K562 (cell line): ENCODE results near the gene C2CD2L. TPM values are rescaled to one million over a fixed set of nuclear protein-coding genes. Genes with fewer than 3 reads are reported as not detected.

Experiments used
- ATAC-seq: fragments of 200-7000 bp; cut with Tn5 transposase; 3 replicates; pipeline ENCODE4 v1.9.1; 2020; ENCODE audit warnings: moderate library complexity
- BruUV-seq: library from RNA; stranded (reverse); fragments of 400-500 nt; replicated peaks from 2 replicates; lab custom pipeline; 2021; lab: Mats Ljungman, UMichigan
- CTCF ChIA-PET: fragments of 300-600 bp; formaldehyde crosslinking; extraction: SDS; loops from one replicate; lab custom pipeline; 2021; ENCODE audit warnings: low intra/inter-chr PET ratio; lab: Yijun Ruan, JAX
- POLR2A ChIA-PET: fragments of 300-600, 350-650 bp; sonication (Branson Sonifier 250); formaldehyde crosslinking; extraction: SDS; loops from one replicate; lab custom pipeline; 2021; ENCODE audit warnings: antibody characterized with exemption, inconsistent platforms; lab: Yijun Ruan, JAX
- DNase-seq, 4 experiments: peaks; one replicate each; pipeline versions ENCODE4 v3.0.0 to v3.0.0-alpha.2; 2011 to 2018; ENCODE audit warnings: low spot score in 3 of 4, mixed read lengths in 3 of 4; ENCODE audit errors: extremely low read depth in 1 of 4
- FAIRE-seq: peaks from 2 replicates; lab custom pipeline; 2011; peaks lifted over from hg19 to GRCh38; lab: Jason Lieb, UNC
- H2AFZ ChIP-seq: 2 replicates; pipeline ENCODE4 v1.6.0; 2011; ENCODE audit warnings: low read depth, low read length, control low read depth, inconsistent platforms
- H3K27ac ChIP-seq: fragments of 200-600 bp; 3 replicates; pipeline ENCODE4 v1.8.0; 2011; ENCODE audit warnings: low read depth, mild to moderate bottlenecking, control low read depth, inconsistent platforms, low read length, moderate library complexity, mixed read lengths; ENCODE audit errors: extremely low read depth
- H3K27me3 ChIP-seq, 2 experiments: fragments of 300-600 bp in 1 of 2; 2 replicates in 1 of 2; 3 replicates in 1 of 2; pipeline versions ENCODE4 v1.6.0 to v1.8.0; 2011; ENCODE audit warnings: inconsistent platforms in 2 of 2, low read length in 2 of 2, mild to moderate bottlenecking in 1 of 2, mixed read lengths in 1 of 2, moderate library complexity in 1 of 2; ENCODE audit not compliant: control insufficient read depth in 2 of 2, insufficient read depth in 2 of 2
- H3K36me3 ChIP-seq: fragments of 300-600 bp; 3 replicates; pipeline ENCODE4 v1.8.0; 2011; ENCODE audit warnings: mild to moderate bottlenecking, low read length, inconsistent platforms; ENCODE audit not compliant: control insufficient read depth, insufficient read depth
- H3K4me1 ChIP-seq, 2 experiments: fragments of 200-600 bp in 1 of 2; replicated peaks in 1 of 2; 2 replicates in 1 of 2; 3 replicates in 1 of 2; pipeline versions ENCODE4 v1.5.1 to v1.8.0; 2011; ENCODE audit warnings: inconsistent platforms in 2 of 2, low read length in 2 of 2, mild to moderate bottlenecking in 1 of 2, mixed read lengths in 1 of 2, moderate library complexity in 1 of 2; ENCODE audit not compliant: control insufficient read depth in 2 of 2, insufficient read depth in 2 of 2
- H3K4me2 ChIP-seq: 2 replicates; pipeline ENCODE4 v1.6.1; 2011; ENCODE audit warnings: low read length, control low read depth, inconsistent platforms, mixed read lengths; ENCODE audit not compliant: insufficient read depth
- H3K4me3 ChIP-seq: fragments of 200-600 bp; sonication (generic), shearing (Covaris generic); 2 replicates; pipeline ENCODE4 v1.5.1; 2016; ENCODE audit warnings: control low read depth, inconsistent platforms
- H3K79me2 ChIP-seq: fragments of 200-600 bp; 3 replicates; pipeline ENCODE4 v1.8.0; 2011; ENCODE audit warnings: low read length, inconsistent platforms; ENCODE audit not compliant: control insufficient read depth, insufficient read depth
- H3K9ac ChIP-seq, 2 experiments: 2 replicates each; pipeline versions ENCODE4 v1.6.0 to v1.6.1; 2011; ENCODE audit warnings: low read depth in 2 of 2, low read length in 2 of 2, control low read depth in 1 of 2, inconsistent platforms in 1 of 2, mild to moderate bottlenecking in 1 of 2, mixed read lengths in 1 of 2; ENCODE audit not compliant: insufficient read depth in 1 of 2
- H3K9me1 ChIP-seq: one replicate; pipeline ENCODE4 v1.6.0; 2011; ENCODE audit warnings: inconsistent platforms, mild to moderate bottlenecking, low read length, moderate library complexity; ENCODE audit not compliant: control insufficient read depth, insufficient read depth
- H3K9me3 ChIP-seq: replicated peaks from 2 replicates; pipeline ENCODE4 v1.5.1; 2011; ENCODE audit warnings: low read depth, low read length, inconsistent platforms; ENCODE audit not compliant: control insufficient read depth, insufficient read depth
- H4K20me1 ChIP-seq: replicated peaks from 2 replicates; pipeline ENCODE4 v1.6.1; 2011; ENCODE audit warnings: low read length, inconsistent platforms, mixed read lengths; ENCODE audit not compliant: control insufficient read depth, insufficient read depth
- BRF1 ChIP-seq: IDR thresholded peaks from 3 replicates; pipeline ENCODE4 v1.6.1; 2011; ENCODE audit warnings: borderline replicate concordance, mild to moderate bottlenecking; ENCODE audit not compliant: insufficient read length; ENCODE audit errors: extremely low read depth
- DMBX1 ChIP-seq: fragments of 250-450 bp; sonication (Bioruptor Pico); IDR thresholded peaks from 2 replicates; pipeline ENCODE4 v1.8.0; 2022; ENCODE audit warnings: inconsistent platforms, mild to moderate bottlenecking, moderate library complexity, borderline replicate concordance
- ELF2 ChIP-seq: fragments of 250-450 bp; sonication (Bioruptor Pico); IDR thresholded peaks from 2 replicates; pipeline ENCODE4 v1.5.0; 2021; ENCODE audit warnings: mild to moderate bottlenecking
- MEF2A ChIP-seq: IDR thresholded peaks from 2 replicates; pipeline ENCODE4 v1.6.1; 2011; ENCODE audit warnings: low read depth, mild to moderate bottlenecking, low read length, moderate library complexity; ENCODE audit not compliant: control insufficient read depth
- PYGO2 ChIP-seq: fragments of 450-650 bp; IDR thresholded peaks from 2 replicates; pipeline ENCODE4 v1.6.1; 2016; ENCODE audit warnings: mild to moderate bottlenecking, missing genetic modification characterization, moderate library complexity, missing compliant biosample characterization
- U2AF2 ChIP-seq: fragments of 200-400 bp; formaldehyde crosslinking; optimal IDR thresholded peaks from 2 replicates; pipeline ENCODE3; 2017; ENCODE audit warnings: low read depth, mild to moderate bottlenecking, low read length
- WGBS: fragments of 100-300 bp; shearing (Covaris generic); methylation state at CpG from one replicate; pipeline ENCODE4 v1.1.6; 2016; ENCODE audit warnings: low coverage, mixed read lengths; ENCODE audit not compliant: insufficient coverage; ENCODE audit errors: missing lambda C conversion rate; 5-methylcytosine and 5-hydroxymethylcytosine counted together
- in situ Hi-C: fragments of 300-500 bp; cut with MboI; formaldehyde crosslinking; loops from 4 replicates; pipeline ENCODE4 v1.15.0; 2018; ENCODE audit warnings: inconsistent platforms, mixed read lengths
- intact Hi-C: fragments of 100-400 bp; cut with micrococcal nuclease; formaldehyde crosslinking; loops from 2 replicates; pipeline ENCODE4 v1.14.2; 2022
- polyA plus RNA-seq, 8 experiments: library from polyadenylated mRNA; depleted of rRNA in 4 of 8; stranded (reverse) in 5 of 8; unstranded in 3 of 8; fragments of >200 nt; fragmentation: Nextera tagmentation in 2 of 8; fragmentation: Illumina TruSeq in 1 of 8; extraction: Ambion mirVana in 2 of 8; extraction: Trizol in 1 of 8; gene quantifications; 2 replicates each; pipeline versions ENCODE4 v1.2.1 to v1.2.3, GENCODE V29; 2011 to 2014; ENCODE audit warnings: inconsistent platforms in 1 of 8, missing spikeins in 1 of 8
- total RNA-seq, 7 experiments: library from RNA; depleted of rRNA in 6 of 7; stranded (reverse); fragments of >200 nt in 6 of 7; fragmentation: Illumina TruSeq in 2 of 7; extraction: Trizol in 2 of 7; gene quantifications; 2 replicates each; pipeline versions ENCODE4 v1.2.1 to v1.2.3, GENCODE V29; 2011 to 2021; ENCODE audit warnings: low replicate concordance in 1 of 7
- TF ChIP-seq, protein P1 (sequence below): fragments of 450-650 bp; formaldehyde crosslinking; IDR thresholded peaks from 2 replicates; pipeline ENCODE4 v1.4.0; 2020; ENCODE audit warnings: mild to moderate bottlenecking, moderate library complexity
- TF ChIP-seq, protein P2 (sequence below): fragments of 450-650 bp; IDR thresholded peaks from 2 replicates; pipeline ENCODE4 v1.6.1; 2016; ENCODE audit warnings: borderline replicate concordance
- TF ChIP-seq, protein P3 (sequence below): IDR thresholded peaks from 2 replicates; pipeline ENCODE4 v1.6.1; 2011; ENCODE audit not compliant: insufficient read length; ENCODE audit errors: extremely low read depth

The C2CD2L gene
- total and polyA plus RNA-seq, 9 of the 15 experiments (the other 6 are each of a cell fraction or from before 2014, with no cell fraction given) = 0.66 to 41.2 (median 14.8) TPM

DNA sequence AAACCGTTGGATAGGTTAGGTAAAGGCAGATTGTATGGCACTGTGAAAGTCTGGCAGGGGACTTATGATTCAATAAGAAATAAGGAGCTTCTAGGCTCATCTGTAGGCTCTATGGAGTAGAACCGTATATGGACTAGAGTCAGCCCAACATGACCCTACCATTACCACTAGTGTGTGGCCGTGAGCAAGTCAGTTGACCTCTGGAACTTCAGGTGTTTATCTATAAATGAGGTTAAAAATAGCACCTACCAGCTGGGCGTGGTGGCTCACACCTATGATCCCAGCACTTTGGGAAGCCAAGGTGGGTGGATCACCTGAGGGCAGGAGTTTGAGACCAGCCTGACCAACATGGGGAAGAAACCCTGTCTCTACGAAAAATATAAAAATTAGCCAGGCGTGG, 18.7 kb downstream of the C2CD2L start:
- in situ Hi-C loops (no loop called here), intact Hi-C loops (no loop called here)
- no peak overlapping the region for H3K4me2 ChIP-seq
- no peak for ATAC-seq
- no TSS peak for BruUV-seq
- POLR2A ChIA-PET = interaction anchor here (1.2 to 1.5 kb wide), 2 partner anchors 19 to 31 kb away, joined by 5 read pairs; partner anchors contain the start of gene C2CD2L
- peaks cover 20% of the 10 kb centered on the region for H3K79me2 ChIP-seq
- H3K27ac ChIP-seq = no peak overlapping the region
- no peak overlapping the region for H3K4me3 ChIP-seq
- CTCF ChIA-PET = no interaction called here
- H3K27me3 ChIP-seq = no peaks in the 10 kb centered on the region
- no peak overlapping the region for H2AFZ ChIP-seq
- no peaks in the 10 kb centered on the region for H4K20me1 ChIP-seq
- TF ChIP-seq U2AF2 = no peak
- 0 out of 2 replicates have a peak, but pooled peaks have one; percentile 55 for TF ChIP-seq MEF2A
- TF ChIP-seq, all 486 proteins: peak for 1
- FAIRE-seq (no peak), DNase-seq (peak in 1 of 4 experiments; percentile 19)
- Histone ChIP-seq H3K4me1 (peaks cover 5 to 12% of the 10 kb centered on the region in 2 experiments; a peak in 4 of 5 replicates), H3K9ac (no peak overlapping the region), H3K9me3 (no peaks in the 10 kb centered on the region), H3K9me1 (no peaks in the 10 kb centered on the region), H3K36me3 (peaks cover 28% of the 10 kb centered on the region; the same call in 1 of the 3 replicates)
- 60% methylated on average over 6 of the region's 6 CpGs for WGBS

DNA sequence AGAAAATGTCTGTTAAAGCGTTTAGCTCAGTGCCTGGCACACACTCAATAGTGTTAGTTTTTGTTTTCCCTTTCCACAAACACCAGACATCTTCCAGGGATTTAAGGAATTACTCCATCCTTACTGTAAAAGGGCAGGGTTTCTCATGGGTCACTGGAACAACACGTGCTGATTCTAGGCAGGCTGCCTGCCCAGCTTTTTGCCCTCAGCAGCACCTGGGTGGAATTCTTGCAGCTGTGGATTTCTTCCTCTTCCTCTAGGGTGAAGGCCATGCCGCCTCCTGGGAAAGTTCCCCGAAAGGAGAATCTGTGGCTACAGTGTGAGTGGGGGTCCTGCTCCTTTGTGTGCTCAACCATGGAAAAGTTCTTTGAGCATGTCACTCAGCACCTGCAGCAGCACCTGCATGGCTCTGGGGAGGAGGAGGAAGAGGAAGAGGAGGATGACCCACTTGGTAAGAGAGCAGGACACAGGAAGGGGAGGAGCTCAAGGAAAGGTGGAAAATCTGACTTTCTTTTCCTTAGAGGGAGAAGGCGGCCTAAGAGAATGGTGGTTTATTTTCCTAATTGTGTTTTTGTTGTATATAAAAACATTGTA, 19.6 kb downstream of the C2CD2L start:
- intact Hi-C loops (no loop called here), in situ Hi-C loops (no loop called here)
- Histone ChIP-seq H3K9me1 (no peaks in the 10 kb centered on the region), H3K36me3 (peaks cover 34% of the 10 kb centered on the region; the same call in 1 of the 3 replicates), H3K79me2 (peaks cover 15% of the 10 kb centered on the region), H3K27ac (no peak overlapping the region), H3K4me3 (no peak overlapping the region), H3K4me2 (no peak overlapping the region), H2AFZ (no peak overlapping the region), H4K20me1 (no peaks in the 10 kb centered on the region), H3K9me3 (no peaks in the 10 kb centered on the region), H3K9ac (peak overlapping the region in 1 of 2 experiments; percentile 74; a peak in 1 of 4 replicates), H3K27me3 (no peaks in the 10 kb centered on the region), H3K4me1 (peaks cover 4 to 5% of the 10 kb centered on the region in 2 experiments; a peak in 4 of 5 replicates)
- ATAC-seq (no peak; the same call in 2 of the 3 replicates), DNase-seq (no peak), FAIRE-seq (no peak)
- BruUV-seq = no TSS peak
- ChIA-PET POLR2A (interaction anchor here (0.7 to 1.5 kb wide), 4 partner anchors 20 to 39 kb away, joined by 4 to 5 read pairs (median 4); partner anchors contain the start of genes ABCG4 and C2CD2L), CTCF (no interaction called here)
- WGBS = 65% methylated on average over 5 of the region's 5 CpGs
- TF ChIP-seq, protein P1, sequence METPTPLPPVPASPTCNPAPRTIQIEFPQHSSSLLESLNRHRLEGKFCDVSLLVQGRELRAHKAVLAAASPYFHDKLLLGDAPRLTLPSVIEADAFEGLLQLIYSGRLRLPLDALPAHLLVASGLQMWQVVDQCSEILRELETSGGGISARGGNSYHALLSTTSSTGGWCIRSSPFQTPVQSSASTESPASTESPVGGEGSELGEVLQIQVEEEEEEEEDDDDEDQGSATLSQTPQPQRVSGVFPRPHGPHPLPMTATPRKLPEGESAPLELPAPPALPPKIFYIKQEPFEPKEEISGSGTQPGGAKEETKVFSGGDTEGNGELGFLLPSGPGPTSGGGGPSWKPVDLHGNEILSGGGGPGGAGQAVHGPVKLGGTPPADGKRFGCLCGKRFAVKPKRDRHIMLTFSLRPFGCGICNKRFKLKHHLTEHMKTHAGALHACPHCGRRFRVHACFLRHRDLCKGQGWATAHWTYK = no peak
- TF ChIP-seq ELF2 (no peak), PYGO2 (no peak), BRF1 (no peak), DMBX1 (CRISPR knock-in tag) (no peak)
- TF ChIP-seq, protein P2, sequence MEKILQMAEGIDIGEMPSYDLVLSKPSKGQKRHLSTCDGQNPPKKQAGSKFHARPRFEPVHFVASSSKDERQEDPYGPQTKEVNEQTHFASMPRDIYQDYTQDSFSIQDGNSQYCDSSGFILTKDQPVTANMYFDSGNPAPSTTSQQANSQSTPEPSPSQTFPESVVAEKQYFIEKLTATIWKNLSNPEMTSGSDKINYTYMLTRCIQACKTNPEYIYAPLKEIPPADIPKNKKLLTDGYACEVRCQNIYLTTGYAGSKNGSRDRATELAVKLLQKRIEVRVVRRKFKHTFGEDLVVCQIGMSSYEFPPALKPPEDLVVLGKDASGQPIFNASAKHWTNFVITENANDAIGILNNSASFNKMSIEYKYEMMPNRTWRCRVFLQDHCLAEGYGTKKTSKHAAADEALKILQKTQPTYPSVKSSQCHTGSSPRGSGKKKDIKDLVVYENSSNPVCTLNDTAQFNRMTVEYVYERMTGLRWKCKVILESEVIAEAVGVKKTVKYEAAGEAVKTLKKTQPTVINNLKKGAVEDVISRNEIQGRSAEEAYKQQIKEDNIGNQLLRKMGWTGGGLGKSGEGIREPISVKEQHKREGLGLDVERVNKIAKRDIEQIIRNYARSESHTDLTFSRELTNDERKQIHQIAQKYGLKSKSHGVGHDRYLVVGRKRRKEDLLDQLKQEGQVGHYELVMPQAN = no peak
- TF ChIP-seq, protein P3, sequence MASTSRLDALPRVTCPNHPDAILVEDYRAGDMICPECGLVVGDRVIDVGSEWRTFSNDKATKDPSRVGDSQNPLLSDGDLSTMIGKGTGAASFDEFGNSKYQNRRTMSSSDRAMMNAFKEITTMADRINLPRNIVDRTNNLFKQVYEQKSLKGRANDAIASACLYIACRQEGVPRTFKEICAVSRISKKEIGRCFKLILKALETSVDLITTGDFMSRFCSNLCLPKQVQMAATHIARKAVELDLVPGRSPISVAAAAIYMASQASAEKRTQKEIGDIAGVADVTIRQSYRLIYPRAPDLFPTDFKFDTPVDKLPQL = no peak
